Ishikawa (cell line): Measurements from ENCODE around the gene AMMECR1.

ENCODE experiments used
- CEBPB ChIP-seq: IDR thresholded peaks from 2 replicates; pipeline ENCODE4 v1.6.1; 2012
- CREB1 ChIP-seq: IDR thresholded peaks from 2 replicates; pipeline ENCODE4 v1.6.1; 2012; ENCODE audit warnings: low read depth
- EGR1 ChIP-seq: IDR thresholded peaks from 2 replicates; pipeline ENCODE4 v1.6.1; 2012
- EP300 ChIP-seq: IDR thresholded peaks from 2 replicates; pipeline ENCODE4 v1.6.1; 2012; ENCODE audit warnings: borderline replicate concordance
- FOXM1 ChIP-seq: IDR thresholded peaks from 2 replicates; pipeline ENCODE4 v1.6.1; 2012; ENCODE audit warnings: low read depth, borderline replicate concordance
- NFIC ChIP-seq: IDR thresholded peaks from 2 replicates; pipeline ENCODE4 v1.6.1; 2012
- RAD21 ChIP-seq: IDR thresholded peaks from 2 replicates; pipeline ENCODE4 v1.6.1; 2012; ENCODE audit warnings: low read depth
- REST ChIP-seq: IDR thresholded peaks from 2 replicates; pipeline ENCODE4 v1.6.1; 2012; ENCODE audit warnings: low read depth, mild to moderate bottlenecking
- TAF1 ChIP-seq: IDR thresholded peaks from 2 replicates; pipeline ENCODE4 v1.6.1; 2012; ENCODE audit warnings: low read depth, mild to moderate bottlenecking
- TCF12 ChIP-seq: IDR thresholded peaks from 2 replicates; pipeline ENCODE4 v1.6.1; 2012; ENCODE audit warnings: low read depth
- TEAD4 ChIP-seq: IDR thresholded peaks from 2 replicates; pipeline ENCODE4 v1.6.1; 2012
- YY1 ChIP-seq: IDR thresholded peaks from 2 replicates; pipeline ENCODE4 v1.6.1; 2012; ENCODE audit warnings: low read depth
- ZBTB7A ChIP-seq: IDR thresholded peaks from 2 replicates; pipeline ENCODE4 v1.6.1; 2012; ENCODE audit warnings: low read depth
- TF ChIP-seq, protein P1 (sequence below): IDR thresholded peaks from 2 replicates; pipeline ENCODE4 v1.6.1; 2012
- TF ChIP-seq, protein P2 (sequence below): IDR thresholded peaks from 2 replicates; pipeline ENCODE4 v1.6.1; 2012

Gene AMMECR1

DNA sequence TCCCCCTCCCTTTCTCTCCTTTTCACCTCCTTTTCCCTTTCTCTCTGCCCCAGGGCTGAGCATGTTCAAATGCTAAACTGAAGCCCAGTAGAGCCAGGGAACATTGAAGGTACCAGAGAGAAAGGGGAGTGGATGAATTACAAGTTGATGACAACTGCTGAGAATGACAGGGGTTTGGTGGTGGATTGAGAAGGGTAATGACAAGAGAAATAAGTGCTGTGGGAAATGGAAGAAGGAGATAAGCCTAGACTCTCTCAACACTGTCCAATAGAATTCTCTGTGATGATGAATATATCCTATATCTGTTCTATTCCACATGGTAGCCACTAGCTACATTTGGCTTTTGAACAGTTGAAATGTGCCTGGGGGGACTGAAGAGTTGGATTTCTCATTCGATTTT is 160.4 kb downstream of the AMMECR1 start:
- TF ChIP-seq RAD21: no peak
- no peak for TF ChIP-seq CEBPB
- TF ChIP-seq, protein P1, sequence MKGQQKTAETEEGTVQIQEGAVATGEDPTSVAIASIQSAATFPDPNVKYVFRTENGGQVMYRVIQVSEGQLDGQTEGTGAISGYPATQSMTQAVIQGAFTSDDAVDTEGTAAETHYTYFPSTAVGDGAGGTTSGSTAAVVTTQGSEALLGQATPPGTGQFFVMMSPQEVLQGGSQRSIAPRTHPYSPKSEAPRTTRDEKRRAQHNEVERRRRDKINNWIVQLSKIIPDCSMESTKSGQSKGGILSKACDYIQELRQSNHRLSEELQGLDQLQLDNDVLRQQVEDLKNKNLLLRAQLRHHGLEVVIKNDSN: no peak
- TF ChIP-seq CREB1: no peak
- TF ChIP-seq TAF1: no peak
- TF ChIP-seq TEAD4: no peak
- no peak for TF ChIP-seq NFIC

DNA sequence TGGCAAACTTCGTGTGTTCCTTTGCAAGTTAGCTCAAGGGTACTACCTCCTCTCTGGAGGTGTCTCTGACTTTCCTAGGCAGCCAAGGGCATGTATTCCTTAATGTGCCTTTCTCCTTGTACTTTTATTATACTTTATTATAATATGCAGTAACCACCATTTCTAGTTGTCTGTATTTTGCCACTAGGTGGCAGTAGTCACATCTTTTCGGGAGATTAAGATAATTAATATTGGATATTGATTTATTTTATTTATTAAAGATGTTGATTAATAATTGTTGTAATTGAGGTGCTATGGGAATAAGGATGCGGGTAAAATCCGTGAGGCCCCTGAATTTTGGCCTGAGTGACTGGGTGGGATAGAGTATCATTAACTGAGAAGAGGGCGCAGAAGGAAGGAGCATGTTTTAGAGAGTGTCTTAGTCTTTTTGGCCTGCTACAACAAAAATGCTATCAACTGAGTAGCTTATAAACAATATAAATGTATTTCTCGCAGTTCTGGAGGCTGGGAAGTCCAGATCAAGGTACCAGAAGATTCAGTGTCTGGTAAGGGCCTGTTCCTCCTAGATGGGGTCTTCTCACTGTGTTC is 161.6 kb downstream of the AMMECR1 start:
- 0 out of 2 replicates have a peak, but pooled peaks have one; percentile 9 for TF ChIP-seq RAD21
- no peak for TF ChIP-seq YY1
- no peak for TF ChIP-seq EGR1
- no peak for TF ChIP-seq REST
- no peak for TF ChIP-seq NFIC
- no peak for TF ChIP-seq TAF1
- TF ChIP-seq, protein P1: no peak

DNA sequence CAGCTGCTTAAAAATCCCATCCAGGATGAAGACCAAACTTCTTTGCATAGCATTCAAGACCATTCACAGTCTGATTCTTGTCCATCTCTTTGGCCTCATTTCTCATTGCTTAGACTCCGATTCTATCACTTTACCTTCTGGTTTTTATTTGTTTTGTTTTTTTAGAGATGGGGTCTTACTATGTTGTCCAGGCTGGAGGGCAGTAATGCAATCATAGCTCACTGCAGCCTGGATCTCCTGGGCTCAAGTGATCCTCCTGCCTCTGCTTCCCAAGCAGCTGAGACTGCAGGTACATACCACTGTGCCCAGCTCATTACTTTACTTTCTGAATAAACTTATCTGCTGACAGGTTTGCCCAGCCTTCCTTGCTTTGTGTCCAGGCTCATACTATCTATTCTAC is 162.1 kb downstream of the AMMECR1 start:
- no peak for TF ChIP-seq YY1
- no peak for TF ChIP-seq RAD21
- TF ChIP-seq FOXM1: no peak
- no peak for TF ChIP-seq TEAD4
- no peak for TF ChIP-seq TCF12
- no peak for TF ChIP-seq ZBTB7A
- TF ChIP-seq, protein P1: no peak
- TF ChIP-seq EGR1: no peak
- TF ChIP-seq EP300: no peak
- TF ChIP-seq TAF1: no peak
- TF ChIP-seq NFIC: no peak
- TF ChIP-seq, protein P2, sequence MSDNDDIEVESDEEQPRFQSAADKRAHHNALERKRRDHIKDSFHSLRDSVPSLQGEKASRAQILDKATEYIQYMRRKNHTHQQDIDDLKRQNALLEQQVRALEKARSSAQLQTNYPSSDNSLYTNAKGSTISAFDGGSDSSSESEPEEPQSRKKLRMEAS: no peak

DNA sequence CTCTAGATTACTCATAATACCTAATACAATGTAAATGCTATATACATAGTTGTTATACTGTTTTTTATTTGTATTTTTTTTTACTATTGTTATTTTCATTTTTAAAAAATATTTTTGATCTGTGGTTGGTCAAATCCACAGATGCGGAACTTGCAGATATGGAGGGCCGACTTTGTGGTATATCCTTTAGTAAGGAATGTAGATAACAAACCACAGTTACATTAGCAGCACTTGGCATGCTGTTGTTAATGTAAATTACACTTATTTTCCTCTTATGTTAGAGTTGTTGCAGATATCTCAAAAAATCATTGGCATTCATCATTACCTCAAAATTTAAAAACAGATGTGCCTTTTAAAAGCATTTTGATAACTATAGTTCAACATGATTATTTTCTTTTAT is 164.0 kb downstream of the AMMECR1 start:
- TF ChIP-seq CEBPB (no peak), ZBTB7A (no peak), CREB1 (no peak), TCF12 (no peak), EP300 (no peak), NFIC (no peak), FOXM1 (no peak), REST (no peak), EGR1 (no peak), RAD21 (no peak)
- TF ChIP-seq, protein P1: no peak
- TF ChIP-seq, protein P2: no peak

DNA sequence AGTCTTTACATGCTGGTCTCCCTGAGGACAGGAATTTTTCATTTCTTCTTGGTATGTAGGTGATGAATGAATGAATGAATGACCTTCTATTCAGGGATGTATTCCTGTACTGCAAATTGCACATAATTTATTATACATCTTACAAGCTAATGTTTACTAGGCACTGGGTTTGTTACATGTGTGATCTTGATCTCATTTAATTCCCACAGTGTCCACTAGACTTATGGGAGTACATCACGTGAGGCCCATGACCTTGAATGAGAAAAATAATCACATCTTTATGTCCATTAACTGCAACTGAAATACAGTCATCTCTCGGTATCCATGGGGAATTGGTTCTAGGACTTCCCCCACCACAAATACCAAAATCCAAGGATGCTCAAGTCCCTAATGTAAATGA is 164.6 kb downstream of the AMMECR1 start:
- TF ChIP-seq EGR1: no peak
- TF ChIP-seq RAD21: no peak
- TF ChIP-seq REST: no peak
- no peak for TF ChIP-seq EP300
- TF ChIP-seq, protein P1: no peak
- TF ChIP-seq TEAD4: no peak
- no peak for TF ChIP-seq ZBTB7A
- TF ChIP-seq FOXM1: no peak
- no peak for TF ChIP-seq CREB1
- TF ChIP-seq TAF1: no peak
- TF ChIP-seq YY1: no peak
- TF ChIP-seq, protein P2: no peak
- TF ChIP-seq CEBPB: no peak
- no peak for TF ChIP-seq TCF12
